Stimulated activated CD8-positive, alpha-beta memory T cell treated with anti-CD3 and anti-CD28 coated beads, Interleukin-12 subunit alpha, Interleukin-12 subunit beta, amount 100 ng/mL, for 24 hours (primary cell): Measurements from ENCODE around the gene OSCP1.

Experiments
- DNase-seq: peaks from one replicate; pipeline ENCODE4 v3.0.0-alpha.2; 2020; ENCODE audit errors: extremely low read depth

The OSCP1 gene

GRCh38 chr1:36446746-36447145, 3.5 kb downstream of the OSCP1 start:
- DNase-seq, result no peak

GRCh38 chr1:36446271-36446670, 4.0 kb downstream of the OSCP1 start:
- DNase-seq, result no peak

GRCh38 chr1:36443297-36443696, 7.0 kb downstream of the OSCP1 start:
- no peak for DNase-seq

GRCh38 chr1:36442337-36442736, 7.9 kb downstream of the OSCP1 start:
- no peak for DNase-seq

- no peak for DNase-seq
Measured at GRCh38 chr1:36440646-36441045, 9.6 kb downstream of the OSCP1 start.

GRCh38 chr1:36440044-36440443, 10.2 kb downstream of the OSCP1 start:
- no peak for DNase-seq

- no peak for DNase-seq
Measured at GRCh38 chr1:36438715-36439114, 11.5 kb downstream of the OSCP1 start.

GRCh38 chr1:36436821-36437220, 13.4 kb downstream of the OSCP1 start:
- DNase-seq, result no peak

- no peak for DNase-seq
Measured at GRCh38 chr1:36433102-36433501, 17.1 kb downstream of the OSCP1 start.

- DNase-seq, result no peak
Measured at GRCh38 chr1:36432616-36433015, 17.6 kb downstream of the OSCP1 start.

GRCh38 chr1:36425791-36426190, 24.5 kb downstream of the OSCP1 start:
- no peak for DNase-seq

GRCh38 chr1:36421649-36422048, 28.6 kb downstream of the OSCP1 start:
- DNase-seq, result no peak

- peak; percentile 63 for DNase-seq
Measured at GRCh38 chr1:36420836-36421317, 29.4 kb downstream of the OSCP1 start.

GRCh38 chr1:36420409-36420808, 29.8 kb downstream of the OSCP1 start:
- DNase-seq, result no peak

- DNase-seq, result no peak
Measured at GRCh38 chr1:36419569-36419968, 30.7 kb downstream of the OSCP1 start.

- no peak for DNase-seq
Measured at GRCh38 chr1:36419140-36419539, 31.1 kb downstream of the OSCP1 start.

- DNase-seq, result no peak
Measured at GRCh38 chr1:36417931-36418330, 32.3 kb downstream of the OSCP1 start.

GRCh38 chr1:36415661-36416326, 34.5 kb downstream of the OSCP1 start:
- no peak for DNase-seq

- DNase-seq, result no peak
Measured at GRCh38 chr1:36414384-36414783, 35.9 kb downstream of the OSCP1 start.

- DNase-seq, result no peak
Measured at GRCh38 chr1:36411674-36412648, 38.3 kb downstream of the OSCP1 start.

GRCh38 chr1:36408479-36408878, 41.8 kb downstream of the OSCP1 start:
- DNase-seq, result no peak

GRCh38 chr1:36406440-36406839, 43.8 kb downstream of the OSCP1 start:
- no peak for DNase-seq

GRCh38 chr1:36402504-36402890, 47.8 kb downstream of the OSCP1 start:
- no peak for DNase-seq
